Measurements from ENCODE around the gene ZCCHC24. TPM values are rescaled to one million over a fixed set of nuclear protein-coding genes. Genes with fewer than 3 reads are reported as not detected.

Gene ZCCHC24
- total RNA-seq, 1 donor from 2014 or later: 57.0 TPM

DNA sequence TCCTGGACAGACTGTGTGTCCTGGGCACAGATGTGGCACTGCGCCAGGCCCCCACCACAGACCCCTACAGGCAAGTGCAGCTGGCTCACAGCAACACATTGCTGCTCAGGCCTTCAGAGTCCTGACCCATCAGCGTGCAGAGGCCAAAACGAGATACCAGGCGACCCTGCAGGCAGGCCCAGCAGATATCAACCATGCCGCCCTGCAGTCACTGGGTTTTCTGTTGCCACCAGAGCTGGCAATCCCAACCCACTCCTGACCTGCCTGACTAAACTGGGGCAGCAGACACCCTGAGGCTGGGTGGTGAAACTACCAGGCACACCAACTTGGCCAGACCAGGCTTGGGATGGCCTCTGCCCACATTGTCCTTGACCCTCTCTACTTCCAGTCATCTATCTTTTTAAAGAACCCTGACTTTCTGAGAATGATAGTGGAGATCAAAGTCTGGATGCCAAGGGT is 20.3 kb downstream of the ZCCHC24 start:
- H3K27me3 ChIP-seq: no peaks in the 10 kb centered on the region
- no peaks in the 10 kb centered on the region for H3K36me3 ChIP-seq
- peaks cover 21% of the 10 kb centered on the region for H3K4me1 ChIP-seq
- TF ChIP-seq POLR2A (IDR thresholded peaks at IDR 0.05): no peak
- TF ChIP-seq, protein P1, sequence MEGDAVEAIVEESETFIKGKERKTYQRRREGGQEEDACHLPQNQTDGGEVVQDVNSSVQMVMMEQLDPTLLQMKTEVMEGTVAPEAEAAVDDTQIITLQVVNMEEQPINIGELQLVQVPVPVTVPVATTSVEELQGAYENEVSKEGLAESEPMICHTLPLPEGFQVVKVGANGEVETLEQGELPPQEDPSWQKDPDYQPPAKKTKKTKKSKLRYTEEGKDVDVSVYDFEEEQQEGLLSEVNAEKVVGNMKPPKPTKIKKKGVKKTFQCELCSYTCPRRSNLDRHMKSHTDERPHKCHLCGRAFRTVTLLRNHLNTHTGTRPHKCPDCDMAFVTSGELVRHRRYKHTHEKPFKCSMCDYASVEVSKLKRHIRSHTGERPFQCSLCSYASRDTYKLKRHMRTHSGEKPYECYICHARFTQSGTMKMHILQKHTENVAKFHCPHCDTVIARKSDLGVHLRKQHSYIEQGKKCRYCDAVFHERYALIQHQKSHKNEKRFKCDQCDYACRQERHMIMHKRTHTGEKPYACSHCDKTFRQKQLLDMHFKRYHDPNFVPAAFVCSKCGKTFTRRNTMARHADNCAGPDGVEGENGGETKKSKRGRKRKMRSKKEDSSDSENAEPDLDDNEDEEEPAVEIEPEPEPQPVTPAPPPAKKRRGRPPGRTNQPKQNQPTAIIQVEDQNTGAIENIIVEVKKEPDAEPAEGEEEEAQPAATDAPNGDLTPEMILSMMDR (IDR thresholded peaks at IDR 0.05): no peak
- no peak for TF ChIP-seq POLR2AphosphoS5 (IDR thresholded peaks at IDR 0.05; ENCODE audit: insufficient read depth in 1 of 2, low read depth in 1 of 2)
- intact Hi-C loops (cut with DNase I): no loop called here
- DNase-seq (ENCODE audit: extremely low spot score in 2 of 2): no peak
- H3K27ac ChIP-seq: peak overlapping the region; percentile 76
- H3K4me3 ChIP-seq: no peak overlapping the region
- no peaks in the 10 kb centered on the region for H3K9me3 ChIP-seq

GRCh38 chr10:79424221-79425073 is 21.0 kb downstream of the ZCCHC24 start:
- Histone ChIP-seq H3K4me1 (peaks cover 21% of the 10 kb centered on the region), H3K36me3 (no peaks in the 10 kb centered on the region), H3K9me3 (no peaks in the 10 kb centered on the region), H3K4me3 (no peak overlapping the region), H3K27me3 (no peaks in the 10 kb centered on the region), H3K27ac (peak overlapping the region; percentile 76)
- TF ChIP-seq POLR2A (IDR thresholded peaks at IDR 0.05) (no peak), POLR2AphosphoS5 (IDR thresholded peaks at IDR 0.05; ENCODE audit: insufficient read depth in 1 of 2, low read depth in 1 of 2) (peak in 1 of 2 donors; percentile 37)
- TF ChIP-seq, protein P1 (IDR thresholded peaks at IDR 0.05): no peak
- intact Hi-C loops (cut with DNase I): no loop called here
- DNase-seq (ENCODE audit: extremely low spot score in 2 of 2): no peak

DNA sequence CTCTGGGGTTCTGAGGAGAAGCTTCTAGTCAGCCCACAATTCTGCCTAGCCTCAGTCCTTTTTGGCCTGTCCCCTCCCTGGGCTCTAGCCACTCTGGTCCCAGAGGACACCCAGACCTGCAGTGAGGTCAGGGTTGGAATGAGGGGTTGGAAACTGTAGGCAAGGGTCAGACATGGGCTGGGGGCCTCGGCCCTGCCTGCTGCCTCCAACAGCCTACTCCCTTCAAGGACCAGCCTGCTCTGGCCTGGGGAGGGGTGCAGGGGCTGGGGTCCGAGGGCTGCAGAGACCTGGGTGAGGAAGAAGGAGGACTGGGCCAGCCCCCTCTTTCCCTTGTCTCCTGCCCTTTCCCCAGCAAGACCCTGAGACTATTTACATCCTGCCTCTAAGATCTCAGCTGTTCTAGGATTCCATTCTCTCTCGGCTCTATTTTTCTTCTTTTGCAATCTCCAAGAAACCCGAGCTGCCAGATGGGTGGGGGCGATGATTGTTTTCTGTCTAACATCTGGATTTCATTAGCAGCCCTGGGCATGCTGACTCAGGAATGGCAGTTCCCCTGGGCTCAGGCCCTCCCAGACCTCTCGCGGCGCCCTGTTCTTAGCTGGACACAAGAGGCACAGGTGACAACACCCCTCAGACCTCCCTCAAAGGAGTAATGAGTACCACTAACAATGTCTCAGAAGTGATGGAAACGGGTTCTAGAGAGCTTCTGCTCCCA is 23.1 kb downstream of the ZCCHC24 start:
- H3K4me1 ChIP-seq: peaks cover 21% of the 10 kb centered on the region
- DNase-seq (ENCODE audit: extremely low spot score in 2 of 2): no peak
- H3K27ac ChIP-seq: peak overlapping the region; percentile 92
- H3K36me3 ChIP-seq: no peaks in the 10 kb centered on the region
- H3K4me3 ChIP-seq: no peak overlapping the region
- no peaks in the 10 kb centered on the region for H3K9me3 ChIP-seq
- intact Hi-C loops (cut with DNase I): no loop called here
- H3K27me3 ChIP-seq: no peaks in the 10 kb centered on the region
- TF ChIP-seq POLR2AphosphoS5 (IDR thresholded peaks at IDR 0.05; ENCODE audit: insufficient read depth in 1 of 2, low read depth in 1 of 2) (peak; percentile 38 to 79), POLR2A (IDR thresholded peaks at IDR 0.05) (no peak)

DNA sequence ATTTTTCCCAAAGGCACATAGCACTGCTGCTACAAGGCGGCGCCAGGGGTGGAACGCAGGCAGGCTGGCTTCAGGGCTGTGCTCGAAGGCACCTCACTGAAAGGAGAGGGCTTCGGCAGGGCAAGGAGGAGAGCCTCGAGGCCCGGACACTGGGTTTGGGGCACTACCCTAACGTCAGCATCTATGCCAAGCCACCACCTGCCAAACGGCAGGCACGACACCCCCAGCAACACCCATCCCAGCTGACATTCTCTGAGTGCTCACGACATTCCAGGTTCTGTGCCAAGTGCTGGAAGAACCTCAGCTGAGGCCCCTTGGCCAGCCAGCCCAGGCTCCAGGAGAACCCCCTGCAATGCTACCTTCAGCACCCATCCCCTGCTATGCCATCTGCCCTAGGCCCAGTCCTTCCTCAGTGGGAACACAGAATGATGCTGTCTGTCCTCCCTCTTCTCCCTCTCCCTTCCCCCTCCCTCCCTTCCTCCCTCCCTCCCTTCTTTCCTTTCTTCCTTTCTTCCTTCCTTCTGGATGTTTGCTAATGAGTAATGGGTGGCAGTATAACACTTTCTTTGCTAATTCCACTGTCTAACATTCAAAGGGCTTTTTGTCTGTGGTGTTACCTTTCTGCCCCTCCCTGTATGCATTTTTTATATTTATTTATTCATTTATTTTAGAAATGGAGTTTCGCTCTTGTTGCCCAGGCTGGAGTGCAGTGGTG is 24.3 kb downstream of the ZCCHC24 start:
- DNase-seq (ENCODE audit: extremely low spot score in 2 of 2): no peak
- peaks cover 21% of the 10 kb centered on the region for H3K4me1 ChIP-seq
- H3K4me3 ChIP-seq: no peak overlapping the region
- intact Hi-C loops (cut with DNase I): no loop called here
- no peaks in the 10 kb centered on the region for H3K9me3 ChIP-seq
- H3K36me3 ChIP-seq: no peaks in the 10 kb centered on the region
- H3K27me3 ChIP-seq: no peaks in the 10 kb centered on the region
- peak overlapping the region; percentile 92 for H3K27ac ChIP-seq
- TF ChIP-seq, protein P1 (IDR thresholded peaks at IDR 0.05): no peak
- TF ChIP-seq POLR2A (IDR thresholded peaks at IDR 0.05) (no peak), POLR2AphosphoS5 (IDR thresholded peaks at IDR 0.05; ENCODE audit: insufficient read depth in 1 of 2, low read depth in 1 of 2) (no peak)

DNA sequence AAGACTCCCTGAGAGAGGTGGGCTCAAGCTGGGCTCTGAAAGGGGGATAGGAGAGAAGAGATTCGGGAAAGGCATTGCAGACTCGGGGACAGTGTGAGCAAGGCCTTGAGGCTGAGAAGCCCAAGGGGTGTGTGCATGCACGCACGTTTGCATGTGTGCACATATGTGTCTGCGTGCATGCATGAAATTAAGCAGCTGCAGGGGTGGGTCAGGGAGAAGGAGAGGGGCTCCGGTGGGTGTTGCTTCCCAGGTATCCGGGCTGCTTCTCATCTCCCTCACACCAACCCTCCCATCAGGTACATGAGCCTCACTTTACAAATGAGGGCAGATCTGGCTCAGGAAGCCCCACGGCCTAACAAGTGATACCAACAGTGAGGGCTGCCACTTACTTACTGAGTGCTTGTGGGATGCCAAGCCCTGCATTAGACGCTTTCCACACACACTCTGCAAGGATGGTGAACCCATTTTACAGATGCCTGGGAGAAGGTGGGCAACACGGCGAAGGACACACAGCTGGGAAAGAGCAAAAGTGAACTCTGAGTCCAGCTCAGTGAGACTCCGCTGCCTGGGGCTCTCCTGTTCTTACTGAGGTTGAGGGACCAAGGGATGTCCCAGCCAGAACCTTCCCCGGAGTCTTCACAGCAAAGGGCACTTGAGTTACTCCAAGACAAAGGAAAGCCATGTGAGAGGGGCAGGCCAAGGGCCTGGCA is 26.4 kb downstream of the ZCCHC24 start:
- Histone ChIP-seq H3K4me3 (no peak overlapping the region), H3K27me3 (no peaks in the 10 kb centered on the region), H3K4me1 (peaks cover under 1% of the 10 kb centered on the region), H3K36me3 (no peaks in the 10 kb centered on the region), H3K9me3 (no peaks in the 10 kb centered on the region), H3K27ac (peak overlapping the region; percentile 92)
- intact Hi-C loops (cut with DNase I): no loop called here
- DNase-seq (ENCODE audit: extremely low spot score in 2 of 2): no peak
- TF ChIP-seq, protein P1 (IDR thresholded peaks at IDR 0.05): no peak
- TF ChIP-seq POLR2AphosphoS5 (IDR thresholded peaks at IDR 0.05; ENCODE audit: insufficient read depth in 1 of 2, low read depth in 1 of 2) (no peak), POLR2A (IDR thresholded peaks at IDR 0.05) (no peak)
